ENCODE data around the gene PKNOX2.
A peak's percentile ranks its signal among the peaks of the same experiment; 100 is the strongest.

The PKNOX2 gene

GRCh38 chr11:125341676-125342075 is 177.1 kb downstream of the PKNOX2 start:
- DNase-seq (ENCODE audit: low read depth) = no peak

GRCh38 chr11:125342281-125342930 is 177.9 kb downstream of the PKNOX2 start:
- no peak for DNase-seq (ENCODE audit: low read depth)

- no peak for DNase-seq (ENCODE audit: low read depth)
Measured at GRCh38 chr11:125343086-125343717, 178.7 kb downstream of the PKNOX2 start.

GRCh38 chr11:125343718-125344131 is 179.2 kb downstream of the PKNOX2 start:
- no peak for DNase-seq (ENCODE audit: low read depth)

GRCh38 chr11:125344846-125345420 is 180.4 kb downstream of the PKNOX2 start:
- no peak for DNase-seq (ENCODE audit: low read depth)

- DNase-seq (ENCODE audit: low read depth) = peak; percentile 64
Measured at GRCh38 chr11:125345421-125346178, 181.0 kb downstream of the PKNOX2 start.

- no peak for DNase-seq (ENCODE audit: low read depth)
Measured at GRCh38 chr11:125346179-125346530, 181.6 kb downstream of the PKNOX2 start.

- DNase-seq (ENCODE audit: low read depth) = no peak
Measured at GRCh38 chr11:125346565-125347260, 182.2 kb downstream of the PKNOX2 start.

GRCh38 chr11:125347261-125347585 is 182.7 kb downstream of the PKNOX2 start:
- DNase-seq (ENCODE audit: low read depth) = no peak

GRCh38 chr11:125348141-125348651 is 183.6 kb downstream of the PKNOX2 start:
- DNase-seq (ENCODE audit: low read depth) = no peak

- no peak for DNase-seq (ENCODE audit: low read depth)
Measured at GRCh38 chr11:125348674-125349309, 184.2 kb downstream of the PKNOX2 start.

GRCh38 chr11:125350206-125351032 is 185.9 kb downstream of the PKNOX2 start:
- no peak for DNase-seq (ENCODE audit: low read depth)

GRCh38 chr11:125351033-125351867 is 186.7 kb downstream of the PKNOX2 start:
- DNase-seq (ENCODE audit: low read depth) = no peak

GRCh38 chr11:125351868-125352250 is 187.3 kb downstream of the PKNOX2 start:
- no peak for DNase-seq (ENCODE audit: low read depth)

- no peak for DNase-seq (ENCODE audit: low read depth)
Measured at GRCh38 chr11:125356797-125357196, 192.2 kb downstream of the PKNOX2 start.

- DNase-seq (ENCODE audit: low read depth) = no peak
Measured at GRCh38 chr11:125357551-125357950, 193.0 kb downstream of the PKNOX2 start.

GRCh38 chr11:125358254-125358840 is 193.8 kb downstream of the PKNOX2 start:
- DNase-seq (ENCODE audit: low read depth) = no peak

- DNase-seq (ENCODE audit: low read depth) = no peak
Measured at GRCh38 chr11:125359130-125359529, 194.6 kb downstream of the PKNOX2 start.

GRCh38 chr11:125360066-125360465 is 195.5 kb downstream of the PKNOX2 start:
- no peak for DNase-seq (ENCODE audit: low read depth)

Data from fibroblast of gingiva (primary cell).